ENCODE data around the gene FAM50A.
A peak's percentile ranks its signal among the peaks of the same experiment; 100 is the strongest.

Gene FAM50A

GRCh38 chrX:154417157-154417556, 26.8 kb upstream of the FAM50A start:
- DNase-seq = no peak

DNA sequence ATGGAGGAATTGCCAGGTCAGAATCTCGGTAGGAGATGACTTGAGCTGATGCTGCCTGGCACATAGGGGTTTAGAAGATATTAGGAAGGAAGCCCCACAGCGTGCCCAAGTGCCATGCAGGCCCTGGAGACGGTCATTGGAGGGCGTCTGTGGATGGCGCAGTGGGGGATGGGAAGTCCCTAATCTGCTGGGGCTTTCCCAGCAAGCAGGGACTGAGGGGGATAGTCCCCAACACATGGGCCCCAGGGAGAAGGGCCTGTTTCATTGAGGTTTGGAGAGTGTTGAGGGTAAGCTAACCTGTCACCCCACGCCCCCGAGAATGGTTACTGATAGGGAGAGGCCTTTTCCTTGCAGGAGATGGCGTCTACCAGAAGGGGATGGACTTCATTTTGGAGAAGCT, 24.8 kb upstream of the FAM50A start:
- no peak for DNase-seq

DNA sequence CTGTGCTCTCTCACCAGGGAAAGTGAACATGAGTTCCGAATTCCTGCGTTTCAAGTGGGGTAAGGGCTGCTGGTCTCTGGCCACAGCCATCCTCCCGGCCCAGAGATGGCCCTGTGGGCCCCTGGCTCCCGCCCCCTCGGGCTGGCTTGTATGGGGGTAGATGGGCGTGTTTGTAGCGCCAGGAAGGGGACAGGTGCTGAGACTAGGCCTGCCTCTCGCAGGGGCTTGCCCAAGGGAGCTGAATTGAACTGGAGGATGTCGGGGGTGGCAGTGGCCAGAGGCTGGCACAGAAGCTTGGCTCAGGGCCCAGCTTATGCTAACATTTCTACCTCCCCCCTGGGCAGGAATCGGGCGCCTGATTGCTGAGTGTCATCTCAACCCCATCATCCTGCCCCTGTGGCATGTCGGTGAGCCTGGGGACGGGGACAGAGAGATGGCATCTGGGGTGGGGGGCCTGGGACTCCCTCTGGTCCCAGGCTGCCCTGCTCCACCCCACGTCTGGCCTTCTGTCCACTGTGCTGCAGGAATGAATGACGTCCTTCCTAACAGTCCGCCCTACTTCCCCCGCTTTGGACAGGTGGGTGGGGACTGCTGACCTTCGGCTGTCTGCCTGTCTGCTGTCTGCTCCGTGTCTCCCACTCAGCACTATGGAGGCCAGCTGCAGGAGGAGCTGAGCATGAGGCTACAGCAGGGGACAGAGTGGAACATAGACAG, 24.1 kb upstream of the FAM50A start:
- DNase-seq = no peak

DNA sequence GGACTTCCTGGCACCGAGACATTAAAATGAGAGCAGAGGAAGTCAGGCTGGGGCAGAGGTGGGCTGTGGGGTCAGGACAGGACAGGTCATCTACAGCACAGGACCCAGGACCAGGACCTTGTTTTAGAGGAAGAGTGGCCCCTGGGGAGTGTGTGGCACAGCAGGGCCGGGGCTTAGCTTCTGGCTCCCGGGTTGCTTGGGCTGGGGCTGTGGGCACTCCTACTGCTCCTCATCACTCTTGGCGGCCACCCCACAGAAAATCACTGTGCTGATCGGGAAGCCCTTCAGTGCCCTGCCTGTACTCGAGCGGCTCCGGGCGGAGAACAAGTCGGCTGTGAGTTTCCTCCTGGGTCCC, 23.6 kb upstream of the FAM50A start:
- no peak for DNase-seq

GRCh38 chrX:154426916-154427770, 16.8 kb upstream of the FAM50A start:
- no peak for DNase-seq

GRCh38 chrX:154428176-154429171, 15.5 kb upstream of the FAM50A start, which contains the start of gene ATP6AP1:
Gene ATP6AP1, plus strand, starts transcription at chrX:154428677. Its CDS starts 16 bp downstream, at chrX:154428693.
- peak; percentile 90 for DNase-seq

DNA sequence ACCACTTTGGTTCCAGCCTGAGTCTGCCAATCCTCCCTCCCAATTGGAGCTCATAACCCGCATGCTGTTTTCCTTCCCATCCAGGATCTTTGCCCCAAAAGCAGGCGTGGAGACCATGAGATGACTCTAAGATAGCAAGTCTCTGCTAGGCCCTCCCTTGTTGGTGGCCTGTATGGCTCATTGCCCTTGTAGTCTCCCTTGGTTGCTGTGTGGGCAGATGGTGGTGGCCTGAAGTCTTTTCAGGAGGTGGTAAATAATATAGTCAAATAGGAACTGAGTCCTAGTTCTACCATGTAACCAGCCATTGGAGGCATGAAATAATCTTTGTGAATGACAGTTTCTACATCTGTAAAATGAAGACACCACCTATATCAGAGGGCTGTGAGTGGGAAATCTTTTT, 14.2 kb upstream of the FAM50A start:
- DNase-seq = no peak

GRCh38 chrX:154430479-154430878, 13.5 kb upstream of the FAM50A start:
- no peak for DNase-seq

DNA sequence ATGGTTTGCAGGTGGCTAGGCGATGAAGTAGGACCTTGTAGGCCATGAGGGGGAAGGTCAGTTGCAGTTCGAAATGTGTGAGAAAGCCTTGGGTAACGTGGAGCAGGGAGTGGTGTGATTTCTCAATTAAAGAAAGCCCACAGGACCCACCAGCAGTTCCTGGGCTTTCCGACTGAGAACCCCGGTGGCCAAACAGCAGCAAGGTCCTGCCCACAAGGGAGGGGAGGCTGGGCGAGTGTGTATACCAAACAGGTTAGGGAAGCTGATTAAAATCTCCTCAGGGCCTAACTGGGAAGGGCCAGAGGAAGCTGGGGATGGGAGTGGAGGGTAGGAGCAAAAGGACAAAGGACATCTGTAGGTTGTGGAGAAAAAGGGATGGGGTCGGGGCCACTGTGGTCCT, 13.0 kb upstream of the FAM50A start:
- DNase-seq = no peak

DNA sequence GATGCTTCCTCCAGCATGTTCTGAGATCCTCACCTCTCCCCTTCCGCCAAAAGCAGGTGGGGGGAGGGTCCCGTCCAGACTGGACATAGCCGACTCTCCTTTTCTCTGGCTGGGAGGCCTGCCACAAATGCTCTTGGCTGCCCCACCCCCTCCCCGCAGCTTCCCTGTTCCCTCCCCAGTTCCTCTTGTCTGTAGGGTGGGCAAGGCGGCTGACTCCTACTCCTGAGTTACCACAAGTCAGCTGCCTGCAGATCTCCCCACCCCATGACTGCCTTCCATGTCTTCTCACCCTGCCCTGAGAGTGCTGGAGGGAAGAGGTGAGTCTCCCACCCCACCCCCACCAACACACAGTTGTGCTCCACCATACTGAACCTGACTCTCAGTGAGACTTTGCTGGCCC, 12.6 kb upstream of the FAM50A start:
- DNase-seq = no peak

DNA sequence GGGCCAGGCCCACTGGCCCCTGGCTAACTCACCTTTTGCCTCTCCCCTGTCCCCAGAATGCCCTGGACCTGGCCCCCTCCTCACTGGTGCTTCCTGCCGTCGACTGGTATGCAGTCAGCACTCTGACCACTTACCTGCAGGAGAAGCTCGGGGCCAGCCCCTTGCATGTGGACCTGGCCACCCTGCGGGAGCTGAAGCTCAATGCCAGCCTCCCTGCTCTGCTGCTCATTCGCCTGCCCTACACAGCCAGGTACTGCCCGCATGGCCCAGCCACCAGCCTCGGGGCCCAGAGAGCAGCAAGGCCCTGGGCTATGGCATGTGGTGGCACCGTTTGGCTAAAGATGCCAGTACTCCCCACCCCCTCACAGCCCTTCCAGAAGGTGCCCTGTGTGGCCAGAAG, 11.7 kb upstream of the FAM50A start:
- no peak for DNase-seq

DNA sequence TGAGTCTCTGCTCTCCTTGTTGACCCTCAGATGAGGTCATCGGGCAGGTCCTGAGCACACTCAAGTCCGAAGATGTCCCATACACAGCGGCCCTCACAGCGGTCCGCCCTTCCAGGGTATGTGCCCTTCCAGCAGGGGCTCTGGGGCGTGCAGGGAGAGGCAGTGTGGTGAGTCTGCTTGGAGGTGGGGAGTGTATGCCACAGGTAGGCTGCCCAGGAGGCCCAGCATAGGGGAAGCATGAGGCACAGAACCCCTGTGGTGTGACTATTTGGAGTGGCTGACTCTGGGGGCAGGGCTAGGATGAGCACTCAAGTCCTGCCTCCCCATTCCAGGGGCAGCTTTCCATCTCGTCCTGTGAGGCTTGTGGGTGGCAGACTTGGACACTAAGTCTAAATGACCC, 10.3 kb upstream of the FAM50A start:
- no peak for DNase-seq

DNA sequence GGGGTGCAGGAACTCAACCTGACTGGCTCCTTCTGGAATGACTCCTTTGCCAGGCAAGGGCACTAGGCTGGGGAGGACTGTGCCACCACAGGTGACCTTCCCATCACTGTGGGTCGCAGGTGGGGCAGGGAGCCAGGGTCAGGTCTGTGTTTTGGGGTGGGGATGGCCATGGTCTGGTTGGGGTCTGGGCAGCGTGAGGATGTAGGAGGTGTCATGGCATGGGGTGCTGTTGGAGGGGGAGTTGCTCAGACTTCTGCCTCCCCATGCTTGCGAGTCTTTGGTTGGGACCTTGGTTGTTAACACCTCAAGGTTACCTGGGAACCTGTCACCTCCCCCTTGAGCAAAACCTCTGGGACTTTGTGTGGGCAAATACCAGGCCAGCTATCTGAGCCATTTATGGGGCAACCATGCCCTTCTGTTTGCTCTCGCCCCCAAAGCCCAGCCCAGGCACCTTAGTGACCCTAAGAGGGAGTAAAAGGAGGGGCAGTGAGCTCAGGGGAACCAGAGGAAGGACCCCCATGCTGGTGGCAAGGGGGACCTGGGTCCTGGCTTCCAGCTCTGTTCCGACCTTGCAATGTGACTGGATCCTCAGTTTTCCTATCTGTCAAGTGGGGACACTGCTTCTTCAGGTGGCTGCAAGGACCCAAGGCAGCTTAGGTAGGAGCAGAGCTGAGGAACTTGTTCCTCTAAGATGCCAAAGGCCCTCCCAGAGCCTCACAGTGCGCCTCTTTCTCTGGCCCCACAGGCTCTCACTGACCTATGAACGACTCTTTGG, 9.4 kb upstream of the FAM50A start:
- no peak for DNase-seq

DNA sequence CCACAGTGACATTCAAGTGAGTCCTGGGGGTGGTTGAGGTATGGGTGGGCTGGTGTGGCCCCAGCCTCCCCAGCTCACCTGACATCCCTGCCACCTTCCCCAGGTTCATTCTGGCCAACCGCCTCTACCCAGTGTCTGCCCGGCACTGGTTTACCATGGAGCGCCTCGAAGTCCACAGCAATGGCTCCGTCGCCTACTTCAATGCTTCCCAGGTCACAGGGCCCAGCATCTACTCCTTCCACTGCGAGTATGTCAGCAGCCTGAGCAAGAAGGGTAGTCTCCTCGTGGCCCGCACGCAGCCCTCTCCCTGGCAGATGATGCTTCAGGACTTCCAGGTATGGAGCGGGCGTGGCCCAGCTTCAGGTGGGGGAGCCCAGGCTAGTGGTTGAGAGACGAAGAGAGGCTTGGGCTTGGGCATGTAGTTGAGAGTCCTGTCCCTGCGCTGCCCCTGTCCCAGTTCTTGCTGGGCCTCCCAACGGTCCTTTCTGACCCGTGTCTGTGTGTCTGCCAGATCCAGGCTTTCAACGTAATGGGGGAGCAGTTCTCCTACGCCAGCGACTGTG, 8.7 kb upstream of the FAM50A start:
- no peak for DNase-seq

GRCh38 chrX:154436374-154436982, 7.5 kb upstream of the FAM50A start:
- peak; percentile 9 for DNase-seq

DNA sequence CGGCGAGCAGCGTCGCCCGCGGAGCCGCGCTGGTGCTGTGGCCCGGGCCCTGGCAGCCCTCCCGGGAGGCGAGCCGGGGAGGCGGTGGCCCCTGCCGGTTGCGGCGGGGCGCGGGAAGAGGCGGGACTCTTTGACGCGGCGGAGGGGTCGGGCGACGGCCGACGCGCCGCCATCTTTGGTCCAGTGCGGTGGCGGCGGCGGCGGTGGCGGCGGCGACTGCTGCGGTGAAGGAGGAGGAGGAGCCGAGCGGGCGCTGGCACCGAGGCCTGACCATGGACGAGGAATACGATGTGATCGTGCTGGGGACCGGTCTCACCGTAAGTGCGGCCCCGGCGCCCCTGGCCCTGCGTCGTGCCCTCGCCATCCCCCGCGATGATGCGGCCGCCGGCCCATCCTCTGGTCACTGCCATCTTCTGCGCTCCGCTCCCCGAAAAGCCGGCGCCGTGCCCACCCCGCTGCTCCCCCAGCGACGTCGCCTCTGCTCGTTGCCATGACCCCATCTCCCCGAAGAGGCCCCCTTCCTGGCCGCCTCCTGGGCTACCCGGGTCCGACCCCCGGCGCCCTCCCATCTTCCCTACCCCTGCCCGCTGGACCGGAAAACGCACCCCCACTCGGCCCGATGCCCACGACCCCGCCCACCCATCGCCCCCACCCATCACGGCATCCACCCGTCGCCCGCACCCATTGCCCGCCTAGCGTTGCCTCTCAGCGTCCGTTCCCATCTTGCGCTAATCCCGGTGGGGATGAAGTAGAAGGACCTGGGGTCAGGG, 6.8 kb upstream of the FAM50A start, which contains the start of gene GDI1:
Gene GDI1, plus strand, starts transcription at position 172 of the 770 bp plus-strand sequence. Its CDS starts 101 bp downstream, at position 273.
- peak; percentile 6 for DNase-seq

DNA sequence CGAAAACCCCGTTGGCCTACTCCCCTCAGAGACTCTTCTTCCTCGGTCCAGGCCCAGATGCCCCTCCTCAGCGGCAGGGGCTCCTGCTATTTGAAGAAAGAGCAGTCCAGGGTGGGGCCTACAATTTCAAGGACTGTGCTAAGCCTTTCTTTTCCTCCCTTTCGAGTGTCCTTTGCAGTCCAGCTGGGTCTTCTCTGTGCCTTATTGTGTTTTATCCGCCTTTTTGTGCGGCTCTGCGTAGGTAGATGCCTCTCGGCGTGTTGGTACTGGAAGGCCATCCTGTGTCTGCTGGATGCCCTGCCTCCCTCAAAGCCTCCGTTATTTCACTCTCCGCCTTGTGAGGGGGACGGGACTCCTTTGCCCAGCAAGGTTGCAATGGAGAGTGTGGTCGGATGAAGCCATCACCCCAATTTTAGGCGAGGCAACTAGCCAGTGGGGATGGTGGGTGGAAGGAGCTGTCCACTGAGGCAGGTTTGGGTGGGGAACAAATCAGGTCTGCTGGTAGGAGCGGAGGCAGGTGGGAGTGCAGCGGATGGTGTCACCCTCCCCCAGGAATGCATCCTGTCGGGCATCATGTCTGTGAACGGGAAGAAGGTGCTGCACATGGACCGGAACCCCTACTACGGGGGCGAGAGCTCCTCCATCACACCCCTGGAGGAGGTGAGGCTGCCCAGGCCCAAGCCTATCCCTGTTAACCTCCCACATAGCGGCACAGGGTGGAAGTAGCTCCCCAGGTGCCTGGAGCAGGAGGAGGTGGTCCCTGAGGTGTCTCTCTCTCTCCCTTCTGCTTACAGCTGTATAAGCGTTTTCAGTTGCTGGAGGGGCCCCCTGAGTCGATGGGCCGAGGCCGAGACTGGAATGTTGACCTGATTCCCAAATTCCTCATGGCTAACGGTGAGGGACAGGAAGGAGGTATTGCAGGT, 5.7 kb upstream of the FAM50A start:
- no peak for DNase-seq

DNA sequence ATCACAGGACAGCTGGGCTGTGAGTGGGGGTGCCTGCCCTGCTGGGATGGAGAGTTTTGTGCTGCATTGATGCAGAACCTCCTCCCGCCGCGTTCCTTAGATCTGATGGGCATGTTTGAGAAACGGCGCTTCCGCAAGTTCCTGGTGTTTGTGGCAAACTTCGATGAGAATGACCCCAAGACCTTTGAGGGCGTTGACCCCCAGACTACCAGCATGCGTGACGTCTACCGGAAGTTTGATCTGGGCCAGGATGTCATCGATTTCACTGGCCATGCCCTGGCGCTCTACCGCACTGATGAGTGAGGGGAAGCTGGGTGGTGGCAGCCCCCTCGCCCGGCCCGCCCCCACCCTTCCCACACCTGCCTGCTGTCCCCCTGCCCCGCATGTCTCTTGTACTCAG, 4.1 kb upstream of the FAM50A start:
- no peak for DNase-seq

GRCh38 chrX:154440623-154441357, 3.2 kb upstream of the FAM50A start:
- no peak for DNase-seq

Measured in NCI-H2171 treated with DMSO at 0.1 percent for 48 hours (cell line).